Transverse colon (tissue), 4 donors: ENCODE measurements around the gene TLX2. TPM values are rescaled to one million over a fixed set of nuclear protein-coding genes. Genes with fewer than 3 reads are reported as not detected.

Experiments used
- DNase-seq: peaks from one replicate; pipeline ENCODE4 v3.0.0-alpha.2; 2019
- H3K27ac ChIP-seq, 4 donors: fragments of 200-600 bp; sonication (generic); 2 replicates each; pipeline ENCODE4 v1.5.1; 2016 to 2018; ENCODE audit warnings: inconsistent platforms in 4 of 4
- H3K27me3 ChIP-seq: fragments of 200-600 bp; sonication (generic); 2 replicates; pipeline ENCODE4 v1.5.1; 2017; ENCODE audit warnings: inconsistent platforms
- H3K36me3 ChIP-seq, 4 donors: fragments of 200-600 bp; sonication (generic); 2 replicates each; pipeline ENCODE4 v1.5.1; 2017 to 2019; ENCODE audit warnings: inconsistent platforms in 4 of 4
- H3K4me1 ChIP-seq, 4 donors: fragments of 200-600 bp; sonication (generic); 2 replicates each; pipeline ENCODE4 v1.5.1; 2017 to 2020; ENCODE audit warnings: inconsistent platforms in 4 of 4
- H3K4me3 ChIP-seq, 4 donors: fragments of 200-600 bp; sonication (generic); 1 replicate in 1 of 4; 2 replicates in 3 of 4; pipeline versions ENCODE4 v1.5.1 to v1.6.1; 2017 to 2019; ENCODE audit warnings: inconsistent platforms in 4 of 4
- H3K9me3 ChIP-seq, 2 donors: fragments of 200-600 bp; sonication (generic); 2 replicates each; pipeline ENCODE4 v1.5.1; 2017 to 2019; ENCODE audit warnings: inconsistent platforms in 2 of 2
- CTCF ChIP-seq, 5 experiments: fragments of 200-600 bp in 3 of 5; fragments of 450-650 bp in 2 of 5; sonication (generic) in 3 of 5; IDR thresholded peaks; 1 replicate in 2 of 5; 2 replicates in 3 of 5; pipeline ENCODE4 v1.5.1; 2016 to 2017; ENCODE audit warnings: antibody characterized with exemption in 5 of 5, inconsistent platforms in 3 of 5, mild to moderate bottlenecking in 2 of 5, moderate library complexity in 1 of 5
- EP300 ChIP-seq: sonication (generic); formaldehyde crosslinking; IDR thresholded peaks from one replicate; pipeline ENCODE4 v1.6.1; 2017; ENCODE audit warnings: antibody characterized with exemption, low read depth
- POLR2A ChIP-seq: fragments of 450-650 bp; IDR thresholded peaks from one replicate; pipeline ENCODE4 v1.6.1; 2016; ENCODE audit warnings: antibody characterized with exemption, mild to moderate bottlenecking, moderate library complexity
- POLR2AphosphoS5 ChIP-seq, 3 donors: sonication (generic); formaldehyde crosslinking; IDR thresholded peaks; one replicate each; pipeline ENCODE4 v1.6.1; 2016; ENCODE audit warnings: antibody characterized with exemption in 3 of 3
- WGBS, 2 donors: methylation state at CpG; one replicate each; pipeline ENCODE4 v1.1.5; 2018; ENCODE audit warnings: low coverage in 1 of 2; 5-methylcytosine and 5-hydroxymethylcytosine counted together
- in situ Hi-C, 4 donors: fragments of 200-750 bp; cut with MboI; loops; one replicate each; pipeline versions ENCODE4 v1.15.0 to v1.15.1; 2017; ENCODE audit warnings: low sequenced_read_pairs in 3 of 4, low pct_ligation_motif_present in 1 of 4, low pct_unique_long_range_greater_than_20kb in 1 of 4
- intact Hi-C: fragments of 100-400 bp; cut with DNase I; formaldehyde crosslinking; loops from one replicate; pipeline ENCODE4 v1.15.1; 2023; ENCODE audit warnings: low total_unique reads
- total RNA-seq, 4 donors: library from RNA; depleted of rRNA; stranded (reverse); fragments of >200 nt; gene quantifications; one replicate each; pipeline ENCODE4 v1.1.0, GENCODE V29; 2016

Gene TLX2
- total RNA-seq, 4 donors from 2014 or later = 0.96 to 2.5 TPM; not detected in 2

DNA sequence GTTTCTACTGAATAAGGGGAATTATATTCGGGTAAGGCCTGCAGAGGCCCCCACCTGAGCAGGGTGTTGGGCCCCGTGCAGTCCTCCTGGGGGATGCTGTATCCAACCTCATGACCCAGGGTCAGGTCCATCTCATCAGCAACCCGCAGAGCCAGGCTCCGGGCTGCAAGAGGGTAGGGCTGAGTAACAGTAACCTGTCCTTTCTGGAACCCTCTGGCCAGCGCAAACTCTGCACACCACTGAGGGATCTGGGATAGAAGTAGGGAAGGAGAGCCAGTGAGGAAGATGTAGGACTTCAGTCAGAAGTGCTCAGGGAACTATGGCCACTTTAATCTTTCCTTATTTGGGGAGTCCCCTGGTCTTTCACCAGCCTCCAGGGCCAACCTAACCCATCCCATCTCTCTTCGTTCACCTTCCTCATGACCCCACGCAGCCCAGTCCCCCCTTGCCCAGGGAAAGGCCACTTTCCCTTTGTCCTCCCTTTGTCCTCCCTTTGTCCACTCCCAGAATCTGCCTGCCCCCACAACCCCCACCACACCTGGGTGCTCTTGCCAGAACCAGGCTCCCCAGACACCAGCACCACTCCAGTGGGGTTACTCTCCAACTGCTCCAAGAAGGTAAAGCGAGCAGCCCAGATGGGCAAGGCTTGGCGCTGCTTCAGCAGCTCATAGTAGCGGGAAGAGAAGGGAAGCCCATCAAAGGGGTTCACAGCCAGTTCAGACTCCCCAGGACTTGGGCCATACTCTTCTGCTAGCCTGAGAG is 10.9 kb downstream of the TLX2 start:
- no peak for DNase-seq
- Histone ChIP-seq H3K27me3 (peaks cover 10% of the 10 kb centered on the region), H3K36me3 (peaks cover 0 to 19% (median 8%) of the 10 kb centered on the region in 4 donors), H3K4me1 (peaks cover 9 to 12% (median 10%) of the 10 kb centered on the region in 4 donors), H3K27ac (peak overlapping the region in 3 of 4 donors; percentile 31 to 66 (median 60)), H3K4me3 (peak overlapping the region in 3 of 4 donors; percentile 3 to 32 (median 6)), H3K9me3 (no peaks in the 10 kb centered on the region)
- 93 to 95% methylated on average over 3 to 9 of the region's 10 CpGs for WGBS, 2 donors
- in situ Hi-C loops = no loop called here
- TF ChIP-seq POLR2AphosphoS5 (IDR thresholded peaks at IDR 0.05) (no peak), EP300 (no peak), POLR2A (no peak), CTCF (IDR thresholded peaks at IDR 0.05) (no peak)
- intact Hi-C loops = no loop called here

DNA sequence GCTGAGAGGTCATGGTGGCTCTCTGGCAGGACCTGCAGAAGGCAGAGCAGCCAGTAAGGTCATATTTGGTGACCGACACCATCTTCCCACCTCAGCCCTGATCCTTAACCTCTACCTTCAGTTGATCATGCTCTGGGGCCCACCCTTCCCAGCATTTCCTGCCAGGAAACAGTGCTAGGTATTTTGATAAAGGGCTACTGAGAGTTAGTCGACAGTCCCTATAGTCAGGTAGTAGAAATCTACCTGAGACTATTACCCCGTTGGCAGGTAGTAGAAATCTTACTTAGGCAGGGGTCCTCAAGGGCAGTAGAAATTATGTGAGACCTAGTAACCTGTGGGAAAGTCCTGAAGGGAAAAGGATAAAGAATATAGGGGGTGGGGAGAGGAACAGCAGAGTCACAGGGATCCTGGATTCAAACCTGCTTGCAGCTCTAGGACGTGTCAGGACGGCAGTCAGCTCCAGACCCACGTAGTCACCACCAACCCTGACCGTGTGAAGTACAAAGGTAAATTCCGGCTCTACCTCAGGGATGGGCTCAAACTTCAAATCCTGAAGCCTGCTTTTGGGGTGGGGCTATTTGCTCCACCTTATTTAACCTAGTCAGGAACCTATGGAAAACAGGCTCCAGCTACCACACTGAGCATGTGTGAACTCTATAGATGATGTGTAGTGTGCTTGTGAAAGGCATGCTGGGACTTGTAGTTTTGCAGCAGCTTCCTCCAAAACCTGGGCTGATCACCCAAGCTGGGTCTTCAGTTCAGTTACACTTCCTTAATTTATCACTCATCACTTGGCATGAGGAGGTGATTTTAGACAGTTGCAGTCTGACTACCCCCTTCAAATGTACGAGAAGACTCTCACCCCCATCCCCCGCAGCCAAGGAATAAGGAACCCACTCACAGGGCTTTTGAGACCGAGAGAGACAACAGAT is 11.7 kb downstream of the TLX2 start, which contains the start of gene DQX1:
Gene DQX1 (minus strand): TSS at position 515 of the 932 bp plus-strand sequence. CDS start 502 bp downstream, at position 13.
- H3K4me3 ChIP-seq = peak within 1 kb of the TSS in 3 of 4 donors; percentile 3 to 32 (median 6)
- H3K4me1 ChIP-seq = peaks cover 10 to 16% (median 15%) of the 10 kb centered on the region in 4 donors

GRCh38 chr2:74526649-74527230 is 12.5 kb downstream of the TLX2 start:
- TF ChIP-seq CTCF (IDR thresholded peaks at IDR 0.05) = no peak
- Histone ChIP-seq H3K4me1 (peaks cover 14 to 24% (median 19%) of the 10 kb centered on the region in 4 donors), H3K27me3 (no peaks in the 10 kb centered on the region), H3K4me3 (no peak overlapping the region), H3K27ac (no peak overlapping the region), H3K9me3 (no peaks in the 10 kb centered on the region), H3K36me3 (peaks cover 0 to 19% (median 8%) of the 10 kb centered on the region in 4 donors)
- in situ Hi-C loops (no loop called here), intact Hi-C loops (no loop called here)
- DNase-seq = no peak
- WGBS, 2 donors = 94 to 100% methylated on average over 4 to 11 of the region's 11 CpGs

More for the DNA sequence above, 11.7 kb downstream of the TLX2 start, which contains the start of gene DQX1:
- peak; percentile 71 for DNase-seq
- Histone ChIP-seq H3K36me3 (peaks cover 0 to 19% (median 8%) of the 10 kb centered on the region in 4 donors), H3K27me3 (peaks cover 2% of the 10 kb centered on the region), H3K27ac (peak within 1 kb of the TSS in 3 of 4 donors; percentile 31 to 66 (median 60)), H3K9me3 (no peaks in the 10 kb centered on the region)
- TF ChIP-seq EP300 = no peak
- peak; percentile 28 to 86 (median 82) for TF ChIP-seq POLR2AphosphoS5 (IDR thresholded peaks at IDR 0.05)
- peak; percentile 80 for TF ChIP-seq POLR2A
- TF ChIP-seq CTCF (IDR thresholded peaks at IDR 0.05) = no peak
- 63 to 76% methylated on average over 2 to 11 of the region's 11 CpGs for WGBS, 2 donors
- intact Hi-C loops (no loop called here), in situ Hi-C loops (no loop called here)
